Epithelial cell of proximal tubule (primary cell): ENCODE data around the gene CDC27. TPM values are rescaled to one million over a fixed set of nuclear protein-coding genes. Genes with fewer than 3 reads are reported as not detected.
"Not testable (repeated sequence)": the region's sequence is repeated elsewhere in the genome, so short reads cannot be mapped to it uniquely, and the experiment has no call there.

Source experiments
- DNase-seq: peaks from one replicate; pipeline ENCODE4 v3.0.0-alpha.2; 2011; ENCODE audit warnings: low read depth
- H3K4me3 ChIP-seq: 2 replicates; pipeline ENCODE4 v1.5.1; 2011; ENCODE audit warnings: low read depth, mild to moderate bottlenecking, low read length
- total RNA-seq: library from RNA; depleted of rRNA; stranded (reverse); fragments of >200 nt; gene quantifications from 2 replicates; pipeline ENCODE4 v1.2.3, GENCODE V29; 2015
- TF ChIP-seq, protein P1 (sequence below): conservative IDR thresholded peaks from 2 replicates; pipeline ENCODE4 v1.5.1; 2012; ENCODE audit warnings: low read depth, mild to moderate bottlenecking, low read length

The CDC27 gene
- total RNA-seq, 1 donor from 2014 or later, result 28.1 TPM

- TF ChIP-seq, protein P1, sequence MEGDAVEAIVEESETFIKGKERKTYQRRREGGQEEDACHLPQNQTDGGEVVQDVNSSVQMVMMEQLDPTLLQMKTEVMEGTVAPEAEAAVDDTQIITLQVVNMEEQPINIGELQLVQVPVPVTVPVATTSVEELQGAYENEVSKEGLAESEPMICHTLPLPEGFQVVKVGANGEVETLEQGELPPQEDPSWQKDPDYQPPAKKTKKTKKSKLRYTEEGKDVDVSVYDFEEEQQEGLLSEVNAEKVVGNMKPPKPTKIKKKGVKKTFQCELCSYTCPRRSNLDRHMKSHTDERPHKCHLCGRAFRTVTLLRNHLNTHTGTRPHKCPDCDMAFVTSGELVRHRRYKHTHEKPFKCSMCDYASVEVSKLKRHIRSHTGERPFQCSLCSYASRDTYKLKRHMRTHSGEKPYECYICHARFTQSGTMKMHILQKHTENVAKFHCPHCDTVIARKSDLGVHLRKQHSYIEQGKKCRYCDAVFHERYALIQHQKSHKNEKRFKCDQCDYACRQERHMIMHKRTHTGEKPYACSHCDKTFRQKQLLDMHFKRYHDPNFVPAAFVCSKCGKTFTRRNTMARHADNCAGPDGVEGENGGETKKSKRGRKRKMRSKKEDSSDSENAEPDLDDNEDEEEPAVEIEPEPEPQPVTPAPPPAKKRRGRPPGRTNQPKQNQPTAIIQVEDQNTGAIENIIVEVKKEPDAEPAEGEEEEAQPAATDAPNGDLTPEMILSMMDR, result no peak
- no peak overlapping the region for H3K4me3 ChIP-seq
- no peak for DNase-seq
Measured at GRCh38 chr17:47165137-47165536, 24.0 kb downstream of the CDC27 start.

- TF ChIP-seq, protein P1, result no peak
- no peak overlapping the region for H3K4me3 ChIP-seq
- DNase-seq, result no peak
Measured at GRCh38 chr17:47164263-47164662, 24.8 kb downstream of the CDC27 start.

DNA sequence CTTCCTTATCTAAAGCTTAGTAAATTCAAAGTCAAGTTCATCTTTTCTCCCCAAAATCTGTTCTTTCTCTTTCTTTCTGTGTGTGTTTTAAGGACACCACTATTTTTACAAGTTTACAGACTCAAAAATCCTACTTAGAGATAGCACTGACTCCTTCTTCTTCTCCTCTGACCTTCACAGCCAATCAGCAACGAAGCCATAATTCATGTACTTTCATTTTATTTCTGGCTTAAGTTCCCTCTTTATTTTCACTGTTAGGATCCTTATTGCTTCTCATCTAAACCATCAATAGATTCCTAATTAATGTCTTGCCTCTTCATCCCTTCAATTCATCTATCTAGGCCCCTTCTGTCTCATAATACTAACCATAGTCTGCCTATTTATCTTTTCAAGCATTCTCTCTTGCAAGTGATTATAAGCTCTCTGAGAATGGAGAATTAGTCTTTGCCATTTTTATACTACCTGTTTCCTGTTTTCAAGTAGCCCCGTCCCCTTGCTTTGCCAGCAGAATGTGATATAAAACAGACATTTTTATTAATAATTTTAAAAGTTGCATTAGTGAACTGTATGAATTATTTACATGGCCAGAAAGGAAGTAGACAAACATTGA is 27.0 kb downstream of the CDC27 start:
- no peak overlapping the region for H3K4me3 ChIP-seq
- DNase-seq, result no peak
- TF ChIP-seq, protein P1, result no peak

- no peak overlapping the region for H3K4me3 ChIP-seq
- TF ChIP-seq, protein P1, result no peak
- no peak for DNase-seq
Measured at GRCh38 chr17:47159315-47159714, 29.8 kb downstream of the CDC27 start.

GRCh38 chr17:47145351-47145750 is 43.7 kb downstream of the CDC27 start:
- no peak for DNase-seq
- TF ChIP-seq, protein P1, result no peak
- no peak overlapping the region for H3K4me3 ChIP-seq

DNA sequence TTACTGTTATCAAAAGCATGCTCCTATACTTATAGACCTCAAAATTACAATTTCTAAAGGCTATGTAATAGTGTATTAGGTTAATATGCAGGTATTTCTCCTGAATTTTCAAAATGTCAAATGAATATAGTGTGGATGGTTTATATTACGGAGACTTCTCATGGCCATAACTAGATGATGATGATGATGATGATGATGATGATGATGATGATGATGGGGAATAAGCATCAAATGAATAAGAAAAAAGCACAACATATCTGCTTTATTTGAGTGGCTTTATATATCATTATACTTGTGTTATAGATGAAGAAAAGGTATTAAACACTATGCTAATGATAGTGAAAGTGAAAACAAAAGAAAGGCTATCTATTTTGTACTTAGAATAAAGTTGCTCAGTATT is 53.9 kb downstream of the CDC27 start:
- TF ChIP-seq, protein P1, result no peak
- no peak for DNase-seq

DNA sequence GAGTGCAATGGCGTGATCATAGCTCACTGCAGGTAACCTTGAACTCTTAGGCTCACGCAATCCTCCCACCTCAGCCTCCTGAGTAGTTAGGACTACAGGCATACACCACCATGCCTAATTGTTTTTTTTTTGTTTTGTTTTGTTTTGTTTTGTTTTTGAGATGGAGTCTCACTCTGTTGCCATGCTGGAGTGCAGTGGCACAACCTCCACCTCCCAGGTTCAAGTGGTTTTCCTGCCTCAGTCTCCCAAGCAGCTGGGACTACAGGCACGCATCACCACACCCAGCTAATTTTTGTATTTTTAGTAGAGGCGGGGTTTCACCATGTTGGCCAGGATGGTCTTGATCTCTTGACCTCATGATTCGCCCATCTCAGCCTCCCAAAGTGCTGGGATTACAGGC is 54.7 kb downstream of the CDC27 start:
- not testable (repeated sequence) for H3K4me3 ChIP-seq

More for the DNA sequence above, 53.9 kb downstream of the CDC27 start:
- no peak overlapping the region for H3K4me3 ChIP-seq

GRCh38 chr17:47131761-47132160 is 57.3 kb downstream of the CDC27 start:
- TF ChIP-seq, protein P1, result no peak
- H3K4me3 ChIP-seq, result no peak overlapping the region
- DNase-seq, result no peak

More for the DNA sequence above, 54.7 kb downstream of the CDC27 start:
- not testable (repeated sequence) for DNase-seq

DNA sequence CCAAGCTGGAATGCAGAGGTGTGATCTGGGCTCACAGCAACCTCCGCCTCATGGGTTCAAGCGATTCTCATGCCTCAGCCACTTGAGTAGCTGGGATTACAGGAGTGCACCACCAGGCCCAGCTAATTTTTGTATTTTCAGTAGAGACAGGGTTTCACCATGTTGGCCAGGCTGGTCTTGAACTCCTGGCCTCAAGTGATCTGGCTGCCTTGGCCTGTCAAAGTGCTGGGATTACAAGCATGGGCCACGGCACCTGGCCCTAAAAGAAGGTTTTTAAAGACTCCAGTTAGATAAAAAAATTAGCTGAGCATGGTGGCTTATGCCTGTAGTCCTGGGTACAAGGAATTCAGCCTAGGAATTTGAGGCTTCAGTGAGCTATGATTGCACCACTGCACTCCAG is 62.3 kb downstream of the CDC27 start:
- H3K4me3 ChIP-seq, result not testable (repeated sequence)
- DNase-seq, result peak; percentile 10

DNA sequence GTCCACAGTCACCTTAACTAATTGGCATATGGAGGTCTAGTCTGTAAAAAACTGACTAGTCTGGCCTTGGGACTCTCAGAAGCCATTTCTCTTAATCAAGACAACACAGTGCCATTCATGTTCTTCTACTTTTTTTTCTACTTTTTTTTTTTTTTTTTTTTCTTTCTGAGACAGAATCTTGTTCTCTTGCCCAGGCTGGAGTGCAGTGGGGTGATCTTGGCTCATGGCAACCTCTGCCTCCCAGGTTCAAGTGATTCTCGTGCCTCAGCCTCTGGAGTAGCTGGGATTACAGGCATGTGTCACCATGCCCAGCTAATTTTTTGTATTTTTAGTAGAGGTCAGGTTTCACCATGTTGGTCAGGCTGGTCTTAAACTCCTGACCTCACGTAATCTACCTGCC is 65.8 kb downstream of the CDC27 start:
- H3K4me3 ChIP-seq, DNase-seq: not testable (repeated sequence)
